Measurements from ENCODE around the gene UQCRFS1. TPM values are rescaled to one million over a fixed set of nuclear protein-coding genes. Genes with fewer than 3 reads are reported as not detected.

The UQCRFS1 gene
- total RNA-seq, 6 experiments from 2014 or later, result 35.0 to 40.6 (median 36.6) TPM

- H3K36me3 Mint-ChIP-seq (ENCODE audit: low read depth), result no peaks in the 10 kb centered on the region
- H3K27me3 Mint-ChIP-seq (ENCODE audit: insufficient read depth), result peaks cover 17% of the 10 kb centered on the region
- no peak for DNase-seq
- H3K27ac Mint-ChIP-seq, result no peak overlapping the region
- H3K4me3 Mint-ChIP-seq, result no peak overlapping the region
- no peaks in the 10 kb centered on the region for H3K4me1 Mint-ChIP-seq (ENCODE audit: low read depth)
- no peaks in the 10 kb centered on the region for H3K9me3 Mint-ChIP-seq
- TF ChIP-seq CTCF (IDR thresholded peaks at IDR 0.05), result no peak
Measured at GRCh38 chr19:29188289-29189032, 24.5 kb downstream of the UQCRFS1 start.

GRCh38 chr19:29187676-29188075 lies 25.3 kb downstream of the UQCRFS1 start:
- no peak overlapping the region for H3K27ac Mint-ChIP-seq
- peaks cover 17% of the 10 kb centered on the region for H3K27me3 Mint-ChIP-seq (ENCODE audit: insufficient read depth)
- H3K4me3 Mint-ChIP-seq, result no peak overlapping the region
- no peaks in the 10 kb centered on the region for H3K36me3 Mint-ChIP-seq (ENCODE audit: low read depth)
- no peaks in the 10 kb centered on the region for H3K9me3 Mint-ChIP-seq
- TF ChIP-seq CTCF (IDR thresholded peaks at IDR 0.05), result no peak
- H3K4me1 Mint-ChIP-seq (ENCODE audit: low read depth), result no peaks in the 10 kb centered on the region
- no peak for DNase-seq

- H3K27ac Mint-ChIP-seq, result no peak overlapping the region
- TF ChIP-seq CTCF (IDR thresholded peaks at IDR 0.05), result no peak
- no peaks in the 10 kb centered on the region for H3K9me3 Mint-ChIP-seq
- peaks cover 14% of the 10 kb centered on the region for H3K27me3 Mint-ChIP-seq (ENCODE audit: insufficient read depth)
- H3K4me1 Mint-ChIP-seq (ENCODE audit: low read depth), result no peaks in the 10 kb centered on the region
- no peak for DNase-seq
- H3K36me3 Mint-ChIP-seq (ENCODE audit: low read depth), result no peaks in the 10 kb centered on the region
- no peak overlapping the region for H3K4me3 Mint-ChIP-seq
Measured at GRCh38 chr19:29185427-29185826, 27.5 kb downstream of the UQCRFS1 start.

GRCh38 chr19:29176981-29177754 lies 35.8 kb downstream of the UQCRFS1 start:
- Mint-ChIP-seq H3K27ac (no peak overlapping the region), H3K36me3 (ENCODE audit: low read depth) (peaks cover 9% of the 10 kb centered on the region; the same call in 1 of the 2 replicates), H3K27me3 (ENCODE audit: insufficient read depth) (no peaks in the 10 kb centered on the region; the same call in 1 of the 2 replicates), H3K9me3 (peaks cover 44% of the 10 kb centered on the region), H3K4me1 (ENCODE audit: low read depth) (no peaks in the 10 kb centered on the region), H3K4me3 (no peak overlapping the region)
- no peak for TF ChIP-seq CTCF (IDR thresholded peaks at IDR 0.05)
- no peak for DNase-seq

- no peak for TF ChIP-seq CTCF (IDR thresholded peaks at IDR 0.05)
- Mint-ChIP-seq H3K9me3 (peaks cover 50% of the 10 kb centered on the region), H3K36me3 (ENCODE audit: low read depth) (peaks cover 9% of the 10 kb centered on the region; the same call in 1 of the 2 replicates), H3K27me3 (ENCODE audit: insufficient read depth) (no peaks in the 10 kb centered on the region; the same call in 1 of the 2 replicates), H3K4me3 (no peak overlapping the region), H3K27ac (no peak overlapping the region), H3K4me1 (ENCODE audit: low read depth) (no peaks in the 10 kb centered on the region)
- DNase-seq, result no peak
Measured at GRCh38 chr19:29173896-29174295, 39.1 kb downstream of the UQCRFS1 start.

All from HFFc6 (cell line).